Stimulated activated CD4-positive, alpha-beta T cell treated with anti-CD3 and anti-CD28 coated beads, TNF-alpha, amount 100 ng/mL, for 24 hours (primary cell): Measurements from ENCODE around the gene BIRC7.

ENCODE experiments used
- DNase-seq, 3 experiments: peaks; one replicate each; pipeline ENCODE4 v3.0.0-alpha.2; 2020; ENCODE audit warnings: low read depth in 3 of 3

The BIRC7 gene

GRCh38 chr20:63281742-63282665, 46.3 kb downstream of the BIRC7 start:
- no peak for DNase-seq

- DNase-seq = no peak
Observed at GRCh38 chr20:63282946-63283345, 47.2 kb downstream of the BIRC7 start.

GRCh38 chr20:63283397-63284082, 47.8 kb downstream of the BIRC7 start:
- no peak for DNase-seq

- no peak for DNase-seq
Observed at GRCh38 chr20:63284083-63284440, 48.4 kb downstream of the BIRC7 start.

DNA sequence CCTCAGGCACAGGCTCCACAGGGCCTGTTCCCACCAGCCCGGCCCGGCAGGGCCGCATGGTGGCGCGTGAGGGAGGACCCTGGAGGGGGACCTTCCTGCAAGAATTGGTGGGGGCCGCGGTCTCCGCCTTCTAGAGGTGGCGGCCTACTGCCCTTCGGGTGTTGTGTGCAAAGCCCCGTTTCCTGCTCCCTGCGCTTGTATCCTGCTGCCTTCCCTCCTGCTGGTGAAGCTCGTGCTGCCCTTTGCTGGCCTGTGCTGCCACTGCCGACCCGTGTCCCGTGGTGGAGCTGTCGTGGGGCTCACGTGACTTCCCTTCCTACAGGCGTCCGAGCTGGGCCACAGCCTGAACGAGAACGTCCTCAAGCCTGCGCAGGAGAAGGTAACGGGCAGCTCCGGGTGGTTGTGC, 48.8 kb downstream of the BIRC7 start:
- no peak for DNase-seq

DNA sequence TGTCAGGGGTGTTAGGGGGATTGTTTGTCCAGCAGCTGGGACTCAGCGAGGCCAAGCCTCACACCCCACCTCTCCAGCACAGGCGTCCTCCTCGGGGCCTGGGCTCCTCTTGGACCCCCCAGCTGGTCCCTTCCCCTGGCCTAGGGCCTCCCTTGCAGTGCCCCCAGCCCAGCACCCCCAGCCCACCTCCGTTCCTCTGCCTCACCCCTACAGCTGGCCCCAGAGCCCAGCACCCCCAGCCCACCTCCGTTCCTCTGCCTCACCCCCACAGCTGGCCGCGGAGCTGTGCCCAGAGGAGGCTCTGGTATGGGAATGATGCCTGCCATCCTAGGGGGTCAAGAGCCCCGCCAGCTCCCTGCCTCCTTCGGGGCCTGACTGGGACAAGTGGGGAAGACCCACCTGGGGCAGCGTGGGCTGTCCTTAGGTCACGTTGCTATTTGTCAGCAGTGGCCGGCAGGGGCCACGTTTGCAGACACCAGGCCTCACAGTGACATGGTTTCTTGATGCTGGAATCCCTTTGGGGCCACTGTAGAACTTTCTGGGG, 49.3 kb downstream of the BIRC7 start:
- no peak for DNase-seq

DNA sequence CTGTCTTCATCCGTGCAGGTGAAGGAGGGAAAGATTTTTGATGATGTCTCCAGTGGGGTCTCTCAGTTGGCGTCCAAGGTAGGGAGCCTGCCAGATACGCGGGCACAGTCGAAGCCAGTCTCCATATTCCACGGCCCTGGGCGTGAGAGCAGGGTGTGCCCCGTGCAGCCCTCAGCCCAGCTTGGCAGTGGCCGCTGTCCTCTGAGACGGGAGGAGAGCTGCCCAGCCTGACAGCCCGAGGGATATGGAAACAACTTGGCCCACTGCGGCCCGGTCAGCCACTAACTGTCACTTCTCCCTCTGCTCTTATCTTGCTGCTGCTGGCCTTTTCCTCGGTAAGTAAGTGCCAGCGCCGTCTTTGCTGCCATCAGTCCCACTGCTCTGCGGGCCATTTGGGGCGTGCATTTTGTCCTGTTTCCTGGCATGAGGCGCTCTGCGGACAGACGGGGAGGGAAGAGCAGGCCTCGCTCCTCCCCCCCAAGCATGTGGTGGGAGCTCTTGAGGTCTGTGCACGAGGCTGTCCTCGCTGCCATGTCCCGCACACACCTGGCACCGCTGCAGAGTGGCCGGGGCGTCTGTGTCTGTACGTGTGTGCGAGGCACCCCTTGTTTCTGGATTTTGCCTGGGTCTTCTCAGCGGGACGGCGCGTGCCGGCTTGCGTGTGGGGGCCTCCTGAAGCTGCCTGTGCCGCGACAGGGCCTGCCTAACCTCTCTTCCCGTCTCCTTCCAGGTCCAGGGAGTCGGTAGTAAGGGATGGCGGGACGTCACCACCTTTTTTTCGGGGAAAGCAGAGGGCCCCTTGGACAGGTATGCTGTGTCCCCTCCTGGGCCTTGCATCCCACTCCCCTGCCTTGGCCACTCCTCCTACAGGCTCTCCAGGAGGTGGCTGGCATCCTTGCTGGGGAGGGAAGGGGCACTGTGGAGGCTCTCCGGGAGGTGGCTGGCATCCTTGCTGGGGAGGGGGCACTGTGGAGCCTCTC, 50.2 kb downstream of the BIRC7 start:
- no peak for DNase-seq

DNA sequence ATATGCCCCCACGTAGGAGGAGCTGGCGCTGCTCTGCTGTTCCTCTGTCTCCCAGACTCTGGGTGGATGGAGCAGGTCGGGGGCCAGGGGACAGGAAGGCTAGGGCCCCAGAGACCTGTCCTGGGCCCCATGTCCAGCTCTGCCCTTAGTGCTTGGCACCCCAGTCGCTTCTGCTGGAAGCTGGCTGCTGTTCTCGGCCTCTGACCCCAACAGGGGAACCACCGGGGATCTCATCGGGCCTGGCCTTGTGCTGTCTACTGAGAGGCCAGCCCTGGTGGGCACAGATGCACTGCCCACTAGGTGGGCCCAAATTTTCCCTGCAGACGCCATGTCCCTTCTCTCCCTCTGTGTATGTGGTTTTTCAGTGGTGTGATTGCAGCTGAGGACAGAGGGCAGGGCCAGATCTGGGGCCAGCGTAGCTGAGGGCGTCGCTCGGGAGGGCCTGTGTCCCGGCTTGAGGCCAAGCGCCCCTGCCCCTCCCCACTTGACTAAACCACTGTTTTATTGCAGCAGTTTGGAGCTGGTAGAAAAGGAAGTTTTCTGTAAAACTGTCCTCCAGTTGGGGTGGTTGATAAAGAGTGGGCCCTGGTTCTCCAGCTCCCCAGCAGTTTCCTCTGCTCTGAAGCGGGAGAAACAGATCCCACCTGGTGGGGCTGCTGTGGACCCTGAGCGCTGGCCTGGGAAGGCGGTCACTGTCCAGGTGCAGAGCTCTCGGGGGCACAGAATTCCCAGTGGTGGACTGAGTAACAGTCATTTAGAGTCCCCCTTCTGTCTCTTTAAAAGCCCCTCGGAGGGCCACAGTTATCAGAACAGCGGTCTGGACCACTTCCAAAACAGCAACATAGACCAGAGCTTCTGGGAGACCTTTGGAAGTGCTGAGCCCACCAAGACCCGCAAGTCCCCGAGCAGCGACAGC, 51.3 kb downstream of the BIRC7 start:
- DNase-seq = no peak

GRCh38 chr20:63287697-63288580, 52.2 kb downstream of the BIRC7 start:
- no peak for DNase-seq

DNA sequence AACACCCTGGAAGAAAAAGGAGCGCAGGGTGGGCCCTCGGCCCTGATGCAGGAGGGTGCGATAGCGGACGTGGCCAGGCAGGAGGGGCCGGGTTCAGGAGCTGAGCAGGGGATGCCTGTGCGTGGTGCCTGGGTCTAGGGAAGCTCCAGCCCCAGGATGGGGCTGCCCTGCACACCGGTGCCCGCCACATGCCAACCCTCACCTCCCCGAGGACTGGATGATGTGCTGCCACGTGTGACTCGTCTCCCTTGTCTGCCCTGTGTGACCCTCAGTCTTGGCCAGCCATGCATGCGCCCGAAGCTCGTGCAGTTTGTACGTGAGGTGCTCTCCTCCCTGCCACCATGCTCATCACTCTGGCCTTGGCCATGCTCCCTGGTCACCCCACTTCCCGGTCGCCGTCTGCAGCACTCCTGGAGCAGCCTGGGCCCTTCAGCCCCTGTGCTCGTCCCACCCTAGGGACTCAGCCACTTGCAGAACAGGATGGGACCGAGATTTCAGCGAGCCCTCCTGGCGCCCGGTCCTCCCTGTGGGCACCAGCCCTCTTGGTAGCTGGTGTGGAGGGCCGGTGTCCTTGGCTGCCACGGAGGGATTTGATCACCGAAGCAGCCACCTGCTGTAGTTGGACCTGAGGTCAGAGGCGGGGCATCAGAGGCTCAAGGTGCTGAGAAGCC, 53.0 kb downstream of the BIRC7 start:
- DNase-seq = no peak

DNA sequence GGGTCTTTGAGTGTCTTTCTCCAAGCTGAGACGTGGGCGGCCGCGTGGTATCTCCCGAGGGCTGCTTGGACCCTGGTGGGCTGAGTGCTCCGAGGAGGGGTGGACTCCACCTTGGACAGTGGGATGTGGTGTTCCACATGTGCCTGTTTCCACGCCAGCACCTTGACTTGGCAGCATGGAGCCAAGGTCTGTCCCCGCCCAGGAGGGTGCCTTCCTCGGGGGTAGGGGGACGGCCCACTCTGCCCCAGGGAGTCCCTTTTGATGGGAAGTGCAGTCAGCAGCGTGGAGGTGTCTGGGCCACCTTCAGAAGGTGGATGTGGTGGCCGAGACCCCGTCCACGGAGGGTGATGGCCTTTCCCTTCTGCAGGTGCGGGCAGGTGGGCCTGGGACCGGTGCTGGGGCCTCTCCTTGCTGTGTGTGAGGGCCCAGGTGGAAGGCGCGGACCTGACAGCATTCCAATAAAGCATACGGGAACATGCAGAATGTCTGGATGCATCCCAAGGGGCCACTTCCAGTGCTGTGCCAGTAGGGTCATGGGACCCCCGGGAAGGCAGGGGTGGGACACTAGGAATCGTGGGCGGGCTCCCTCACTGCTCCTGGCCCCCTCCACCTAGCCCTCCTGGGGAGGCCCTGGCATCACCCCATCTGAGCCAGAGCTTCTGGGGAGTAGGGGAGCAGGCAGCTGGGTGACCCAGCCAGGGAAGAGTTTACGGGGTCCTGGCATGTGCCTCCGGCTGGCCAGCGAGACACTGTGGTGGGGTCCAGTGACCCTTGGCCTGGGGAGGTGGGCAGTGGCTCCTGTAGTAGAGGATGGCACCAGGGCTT, 53.8 kb downstream of the BIRC7 start:
- no peak for DNase-seq
